ENCODE measurements around the gene TYRP1. TPM values are rescaled to one million over a fixed set of nuclear protein-coding genes. Genes with fewer than 3 reads are reported as not detected.

The TYRP1 gene
- total RNA-seq, 1 donor from 2014 or later, result not detected

DNA sequence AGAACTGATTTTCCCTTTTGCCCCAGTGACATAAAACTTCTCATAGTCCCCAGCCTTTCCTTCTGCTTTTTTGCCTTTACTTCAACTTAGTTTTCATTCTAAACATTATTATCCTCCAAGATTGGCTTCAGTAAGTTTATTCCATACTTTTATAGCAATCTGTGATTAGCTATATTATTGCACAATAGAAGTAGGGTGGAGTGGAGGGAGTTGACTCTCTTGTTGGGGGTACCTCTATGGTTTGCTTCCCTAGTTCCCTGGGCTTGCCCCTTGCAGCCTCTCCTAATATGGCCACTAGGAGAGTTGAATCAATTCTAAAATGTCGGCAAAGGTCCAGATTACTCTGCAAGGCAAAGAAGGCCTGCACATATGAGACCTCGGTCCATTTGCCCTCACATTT, 36.4 kb upstream of the TYRP1 start:
- Mint-ChIP-seq H3K9me3 (peaks cover 5% of the 10 kb centered on the region), H3K36me3 (ENCODE audit: low read depth) (no peaks in the 10 kb centered on the region), H3K27me3 (ENCODE audit: low read depth) (no peaks in the 10 kb centered on the region), H3K4me1 (no peaks in the 10 kb centered on the region), H3K27ac (ENCODE audit: unreplicated experiment) (no peak overlapping the region), H3K4me3 (no peak overlapping the region)
- no peak for DNase-seq (ENCODE audit: low read depth, low spot score)
- TF ChIP-seq, protein P1, sequence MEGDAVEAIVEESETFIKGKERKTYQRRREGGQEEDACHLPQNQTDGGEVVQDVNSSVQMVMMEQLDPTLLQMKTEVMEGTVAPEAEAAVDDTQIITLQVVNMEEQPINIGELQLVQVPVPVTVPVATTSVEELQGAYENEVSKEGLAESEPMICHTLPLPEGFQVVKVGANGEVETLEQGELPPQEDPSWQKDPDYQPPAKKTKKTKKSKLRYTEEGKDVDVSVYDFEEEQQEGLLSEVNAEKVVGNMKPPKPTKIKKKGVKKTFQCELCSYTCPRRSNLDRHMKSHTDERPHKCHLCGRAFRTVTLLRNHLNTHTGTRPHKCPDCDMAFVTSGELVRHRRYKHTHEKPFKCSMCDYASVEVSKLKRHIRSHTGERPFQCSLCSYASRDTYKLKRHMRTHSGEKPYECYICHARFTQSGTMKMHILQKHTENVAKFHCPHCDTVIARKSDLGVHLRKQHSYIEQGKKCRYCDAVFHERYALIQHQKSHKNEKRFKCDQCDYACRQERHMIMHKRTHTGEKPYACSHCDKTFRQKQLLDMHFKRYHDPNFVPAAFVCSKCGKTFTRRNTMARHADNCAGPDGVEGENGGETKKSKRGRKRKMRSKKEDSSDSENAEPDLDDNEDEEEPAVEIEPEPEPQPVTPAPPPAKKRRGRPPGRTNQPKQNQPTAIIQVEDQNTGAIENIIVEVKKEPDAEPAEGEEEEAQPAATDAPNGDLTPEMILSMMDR (conservative IDR thresholded peaks at IDR 0.05), result no peak

DNA sequence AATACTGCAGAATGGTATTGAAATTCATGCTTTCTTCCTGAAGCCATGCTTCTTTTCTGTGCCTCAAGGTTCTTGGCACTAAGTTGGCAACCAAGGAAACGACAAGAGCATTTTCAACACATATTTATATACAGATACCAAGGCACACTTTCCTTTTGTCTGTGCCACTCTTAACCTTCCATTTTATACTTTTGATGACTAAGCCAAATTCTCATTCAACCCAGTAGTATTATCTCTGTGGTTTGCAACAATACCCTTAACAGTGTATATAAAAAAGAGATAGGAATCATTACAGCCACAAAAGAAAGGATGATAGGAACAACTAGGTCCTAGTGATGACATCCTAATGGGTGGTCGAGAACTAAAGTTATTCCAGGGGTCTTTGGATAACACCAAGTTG, 36.0 kb upstream of the TYRP1 start:
- DNase-seq (ENCODE audit: low read depth, low spot score), result no peak
- Mint-ChIP-seq H3K27me3 (ENCODE audit: low read depth) (no peaks in the 10 kb centered on the region), H3K4me1 (no peaks in the 10 kb centered on the region), H3K27ac (ENCODE audit: unreplicated experiment) (no peak overlapping the region), H3K4me3 (no peak overlapping the region), H3K9me3 (peaks cover 5% of the 10 kb centered on the region), H3K36me3 (ENCODE audit: low read depth) (no peaks in the 10 kb centered on the region)
- TF ChIP-seq, protein P1 (conservative IDR thresholded peaks at IDR 0.05), result no peak

DNA sequence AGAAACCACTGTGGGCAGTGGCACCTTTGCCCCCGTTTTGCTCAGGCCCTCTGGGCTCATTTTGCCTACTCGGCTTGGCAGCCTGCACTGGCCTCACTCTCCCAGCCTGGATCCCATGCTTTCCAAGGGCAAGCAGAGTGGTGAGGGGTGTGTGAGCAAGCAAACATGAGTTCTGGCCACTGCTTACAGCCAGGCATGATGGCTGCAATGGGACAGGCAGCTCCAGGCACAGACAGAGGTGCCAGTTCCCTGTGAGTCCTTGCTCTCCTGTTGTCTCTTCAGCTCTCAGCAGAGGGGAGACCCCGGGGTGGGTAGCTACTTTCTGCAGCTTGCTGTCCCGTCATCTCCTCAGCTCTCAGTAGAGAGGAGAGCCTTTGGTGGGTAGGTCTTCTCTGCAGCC, 35.2 kb upstream of the TYRP1 start:
- DNase-seq (ENCODE audit: low read depth, low spot score), result no peak
- H3K9me3 Mint-ChIP-seq, result peaks cover 5% of the 10 kb centered on the region
- H3K4me1 Mint-ChIP-seq, result no peaks in the 10 kb centered on the region
- H3K27ac Mint-ChIP-seq (ENCODE audit: unreplicated experiment), result no peak overlapping the region
- no peaks in the 10 kb centered on the region for H3K36me3 Mint-ChIP-seq (ENCODE audit: low read depth)
- no peaks in the 10 kb centered on the region for H3K27me3 Mint-ChIP-seq (ENCODE audit: low read depth)
- TF ChIP-seq, protein P1 (conservative IDR thresholded peaks at IDR 0.05), result no peak
- no peak overlapping the region for H3K4me3 Mint-ChIP-seq

DNA sequence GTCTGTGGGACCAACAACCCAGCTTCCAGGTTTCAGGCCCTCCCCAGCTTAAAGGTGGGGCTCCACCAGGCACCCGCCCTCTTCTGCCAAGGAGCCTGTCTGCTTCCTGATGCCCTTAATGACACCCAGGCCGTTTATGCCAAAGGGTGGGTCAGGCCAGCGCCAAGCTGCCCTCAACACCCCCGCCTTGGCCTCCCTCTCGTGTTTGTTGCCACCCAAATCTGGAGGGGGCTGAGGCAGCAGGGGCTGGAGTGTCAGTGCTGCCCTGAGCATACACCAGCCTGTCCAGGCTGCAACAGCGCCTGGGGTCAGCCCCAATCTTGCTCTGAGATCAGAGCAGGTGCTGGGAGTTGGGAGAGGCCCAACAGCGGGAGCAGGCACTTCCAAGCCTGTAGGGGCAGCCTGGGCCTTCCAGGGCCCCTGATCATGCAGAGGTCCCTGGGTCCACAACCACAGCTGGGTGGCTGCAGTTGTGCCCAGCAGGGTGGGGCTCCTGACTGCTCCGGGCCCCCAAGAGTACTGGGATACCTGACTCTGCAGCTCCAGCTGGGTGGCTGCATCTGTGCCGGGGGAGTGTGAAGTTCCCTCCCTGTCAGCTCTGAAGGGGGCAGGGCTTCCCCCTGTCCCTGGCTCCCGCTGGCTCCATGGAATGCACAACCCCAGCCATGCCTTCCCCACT, 34.5 kb upstream of the TYRP1 start:
- H3K27ac Mint-ChIP-seq (ENCODE audit: unreplicated experiment), result no peak overlapping the region
- TF ChIP-seq, protein P1 (conservative IDR thresholded peaks at IDR 0.05), result no peak
- H3K4me3 Mint-ChIP-seq, result no peak overlapping the region
- H3K27me3 Mint-ChIP-seq (ENCODE audit: low read depth), result no peaks in the 10 kb centered on the region
- no peaks in the 10 kb centered on the region for H3K4me1 Mint-ChIP-seq
- H3K9me3 Mint-ChIP-seq, result peaks cover 5% of the 10 kb centered on the region
- no peak for DNase-seq (ENCODE audit: low read depth, low spot score)
- no peaks in the 10 kb centered on the region for H3K36me3 Mint-ChIP-seq (ENCODE audit: low read depth)

DNA sequence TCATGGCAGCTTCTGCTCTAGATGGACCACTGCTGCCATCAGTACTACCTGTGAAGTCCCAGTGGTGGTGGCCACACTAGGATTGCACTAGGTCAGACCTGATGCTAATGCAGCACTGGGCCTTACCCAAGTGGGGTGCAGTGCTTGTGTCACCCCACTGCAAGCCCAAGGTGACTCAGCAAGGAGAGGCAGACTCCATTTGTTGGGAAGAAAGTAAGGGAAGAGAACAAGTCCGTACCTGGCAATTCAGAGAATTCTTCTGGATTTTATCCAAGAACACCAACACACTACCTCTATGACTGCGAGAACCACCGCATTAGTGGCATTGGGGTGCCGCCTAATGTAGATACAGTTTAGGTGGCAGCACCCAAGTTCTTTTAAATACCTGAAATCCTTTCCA, 34.0 kb upstream of the TYRP1 start:
- TF ChIP-seq, protein P1 (conservative IDR thresholded peaks at IDR 0.05), result no peak
- Mint-ChIP-seq H3K9me3 (peaks cover 5% of the 10 kb centered on the region), H3K36me3 (ENCODE audit: low read depth) (no peaks in the 10 kb centered on the region), H3K27ac (ENCODE audit: unreplicated experiment) (no peak overlapping the region), H3K4me1 (no peaks in the 10 kb centered on the region), H3K27me3 (ENCODE audit: low read depth) (no peaks in the 10 kb centered on the region), H3K4me3 (no peak overlapping the region)
- no peak for DNase-seq (ENCODE audit: low read depth, low spot score)

All from neural crest cell (in vitro differentiated cells).